IMR-90 (cell line): ENCODE measurements around the gene CTBP1. TPM values are rescaled to one million over a fixed set of nuclear protein-coding genes. Genes with fewer than 3 reads are reported as not detected.

ENCODE experiments used
- ATAC-seq: fragments of 200-7000 bp; cut with Tn5 transposase; 2 replicates; pipeline ENCODE4 v1.9.1; 2020; ENCODE audit warnings: low read depth, mild to moderate bottlenecking, moderate library complexity
- BruUV-seq: library from RNA; stranded (reverse); fragments of 400-500 nt; replicated peaks from 2 replicates; lab custom pipeline; 2021; lab: Mats Ljungman, UMichigan
- CTCF ChIA-PET: fragments of 300-600 bp; formaldehyde crosslinking; extraction: SDS; loops from one replicate; lab custom pipeline; 2021; ENCODE audit warnings: antibody characterized with exemption; lab: Yijun Ruan, JAX
- POLR2A ChIA-PET: fragments of 300-600 bp; sonication (Branson Sonifier 250); formaldehyde crosslinking; loops from one replicate; lab custom pipeline; 2022; ENCODE audit warnings: antibody characterized with exemption; ENCODE audit not compliant: unreplicated experiment; lab: Charles Lee
- DNase-seq: peaks from one replicate; pipeline ENCODE4 v3.0.0; 2013
- H2AFZ ChIP-seq: replicated peaks from 2 replicates; pipeline ENCODE3; 2013; ENCODE audit warnings: low read length, mild to moderate bottlenecking; ENCODE audit not compliant: poor library complexity
- H2AK5ac ChIP-seq: 2 replicates; pipeline ENCODE4 v1.6.1; 2013; ENCODE audit warnings: low read depth, low read length, inconsistent platforms
- H2AK9ac ChIP-seq: replicated peaks from 2 replicates; pipeline ENCODE3; 2013; ENCODE audit warnings: mild to moderate bottlenecking, low read depth, low read length, moderate library complexity; ENCODE audit not compliant: poor library complexity
- H2BK120ac ChIP-seq: 2 replicates; pipeline ENCODE4 v1.6.1; 2013; ENCODE audit warnings: low read depth, low read length, inconsistent platforms
- H2BK15ac ChIP-seq: 3 replicates; pipeline ENCODE4 v1.6.1; 2013; ENCODE audit warnings: low read depth, low read length, inconsistent platforms
- H2BK20ac ChIP-seq: 2 replicates; pipeline ENCODE4 v1.6.1; 2013; ENCODE audit warnings: low read depth, mild to moderate bottlenecking, inconsistent platforms, low read length, moderate library complexity
- H2BK5ac ChIP-seq: 2 replicates; pipeline ENCODE4 v1.6.1; 2013; ENCODE audit warnings: mild to moderate bottlenecking, low read depth, low read length, inconsistent platforms; ENCODE audit not compliant: poor library complexity, severe bottlenecking
- H3K14ac ChIP-seq: replicated peaks from 2 replicates; pipeline ENCODE4 v1.6.1; 2013; ENCODE audit warnings: low read depth, low read length, inconsistent platforms
- H3K18ac ChIP-seq: 2 replicates; pipeline ENCODE4 v1.6.1; 2013; ENCODE audit warnings: low read depth, low read length, control low read depth
- H3K23ac ChIP-seq: 2 replicates; pipeline ENCODE4 v1.6.1; 2013; ENCODE audit warnings: low read depth, low read length, inconsistent platforms
- H3K27ac ChIP-seq: 2 replicates; pipeline ENCODE4 v1.5.1; 2013; ENCODE audit warnings: mild to moderate bottlenecking, control low read depth, low read length; ENCODE audit not compliant: insufficient read depth
- H3K27me3 ChIP-seq: 2 replicates; pipeline ENCODE4 v1.6.1; 2013; ENCODE audit warnings: low read length; ENCODE audit not compliant: control insufficient read depth, insufficient read depth
- H3K36me3 ChIP-seq: 2 replicates; pipeline ENCODE4 v1.6.1; 2013; ENCODE audit warnings: low read length, mixed read lengths; ENCODE audit not compliant: control insufficient read depth, insufficient read depth
- H3K4ac ChIP-seq: 2 replicates; pipeline ENCODE4 v1.6.1; 2013; ENCODE audit warnings: low read depth, low read length, inconsistent platforms
- H3K4me1 ChIP-seq: 2 replicates; pipeline ENCODE4 v1.6.1; 2013; ENCODE audit warnings: low read length, mixed read lengths; ENCODE audit not compliant: control insufficient read depth, insufficient read depth
- H3K4me2 ChIP-seq: 2 replicates; pipeline ENCODE4 v1.6.1; 2013; ENCODE audit warnings: low read depth, mild to moderate bottlenecking, control low read depth, low read length, moderate library complexity
- H3K4me3 ChIP-seq: 2 replicates; pipeline ENCODE4 v1.5.1; 2013; ENCODE audit warnings: low read depth, mild to moderate bottlenecking, control low read depth, low read length, moderate library complexity; ENCODE audit not compliant: insufficient read depth
- H3K56ac ChIP-seq: 2 replicates; pipeline ENCODE4 v1.6.1; 2013; ENCODE audit warnings: low read length, inconsistent platforms; ENCODE audit not compliant: insufficient read depth; ENCODE audit errors: extremely low read depth
- H3K79me1 ChIP-seq, 2 experiments: 2 replicates each; pipeline ENCODE4 v1.6.1; 2013; ENCODE audit warnings: low read length in 2 of 2, inconsistent platforms in 1 of 2, low read depth in 1 of 2
- H3K9ac ChIP-seq: 2 replicates; pipeline ENCODE4 v1.6.1; 2013; ENCODE audit warnings: low read depth, low read length, control low read depth
- H3K9me1 ChIP-seq: 2 replicates; pipeline ENCODE4 v1.6.1; 2013; ENCODE audit warnings: low read length, inconsistent platforms; ENCODE audit not compliant: insufficient read depth
- H3K9me3 ChIP-seq: 2 replicates; pipeline ENCODE4 v1.6.1; 2013; ENCODE audit warnings: low read length; ENCODE audit not compliant: control insufficient read depth, insufficient read depth
- H4K20me1 ChIP-seq: 2 replicates; pipeline ENCODE4 v1.6.1; 2013; ENCODE audit warnings: low read length, inconsistent platforms; ENCODE audit not compliant: insufficient read depth
- H4K5ac ChIP-seq: 2 replicates; pipeline ENCODE4 v1.6.1; 2013; ENCODE audit warnings: mild to moderate bottlenecking, low read depth, low read length, control low read depth
- H4K8ac ChIP-seq, 2 experiments: 2 replicates each; pipeline ENCODE4 v1.6.1; 2013; ENCODE audit warnings: low read depth in 2 of 2, low read length in 2 of 2, control low read depth in 1 of 2, inconsistent platforms in 1 of 2
- H4K91ac ChIP-seq: 2 replicates; pipeline ENCODE4 v1.6.1; 2013; ENCODE audit warnings: low read depth, low read length, inconsistent platforms; ENCODE audit not compliant: insufficient read depth
- BHLHE40 ChIP-seq: fragments of 150-350 bp; IDR thresholded peaks from 2 replicates; pipeline ENCODE4 v1.6.1; 2016; ENCODE audit warnings: mild to moderate bottlenecking, low read depth, low read length
- CEBPB ChIP-seq: IDR thresholded peaks from 2 replicates; pipeline ENCODE4 v1.6.1; 2012; ENCODE audit warnings: low read depth, low read length, improper control_type of control experiment
- CHD1 ChIP-seq: IDR thresholded peaks from 2 replicates; pipeline ENCODE4 v1.6.1; 2012; ENCODE audit warnings: low read depth, low read length, improper control_type of control experiment
- ELK1 ChIP-seq: fragments of 150-350 bp; IDR thresholded peaks from 2 replicates; pipeline ENCODE4 v1.6.1; 2016; ENCODE audit warnings: low read depth, mild to moderate bottlenecking, low read length, moderate library complexity, borderline replicate concordance
- FOS ChIP-seq: fragments of 150-350 bp; IDR thresholded peaks from 2 replicates; pipeline ENCODE4 v1.6.1; 2016; ENCODE audit warnings: low read depth, low read length
- MAFK ChIP-seq: IDR thresholded peaks from 2 replicates; pipeline ENCODE4 v1.6.1; 2012; ENCODE audit warnings: low read depth, low read length, improper control_type of control experiment
- MAZ ChIP-seq: IDR thresholded peaks from 2 replicates; pipeline ENCODE4 v1.6.1; 2012; ENCODE audit warnings: low read depth, mild to moderate bottlenecking, low read length, improper control_type of control experiment, moderate library complexity, borderline replicate concordance
- MXI1 ChIP-seq: IDR thresholded peaks from 2 replicates; pipeline ENCODE4 v1.6.1; 2012; ENCODE audit warnings: low read depth, mild to moderate bottlenecking, low read length, moderate library complexity, borderline replicate concordance
- NFE2L2 ChIP-seq: fragments of 150-350 bp; IDR thresholded peaks from 2 replicates; pipeline ENCODE4 v1.6.1; 2016; ENCODE audit warnings: low read depth, mild to moderate bottlenecking, low read length
- POLR2A ChIP-seq: IDR thresholded peaks from 2 replicates; pipeline ENCODE4 v1.6.1; 2012; ENCODE audit warnings: mild to moderate bottlenecking, low read depth, low read length
- RAD21 ChIP-seq: IDR thresholded peaks from 2 replicates; pipeline ENCODE4 v1.6.1; 2012; ENCODE audit warnings: low read length, improper control_type of control experiment
- RCOR1 ChIP-seq: IDR thresholded peaks from 2 replicates; pipeline ENCODE4 v1.6.1; 2012; ENCODE audit warnings: mild to moderate bottlenecking, low read length, improper control_type of control experiment; ENCODE audit not compliant: insufficient replicate concordance
- RFX5 ChIP-seq: IDR thresholded peaks from 2 replicates; pipeline ENCODE4 v1.8.0; 2012; ENCODE audit warnings: low read depth, mild to moderate bottlenecking, low read length, moderate library complexity
- WGBS, 2 experiments: methylation state at CpG; one replicate each; pipeline versions ENCODE4 v1.1.5 to v1.1.7; 2013; ENCODE audit warnings: missing lambda C conversion rate in 2 of 2; ENCODE audit not compliant: insufficient read length in 1 of 2; ENCODE audit errors: extremely low coverage in 2 of 2; 5-methylcytosine and 5-hydroxymethylcytosine counted together
- dilution Hi-C: fragments of 300-500 bp; cut with HindIII; formaldehyde crosslinking; loops from one replicate; pipeline ENCODE4 v1.14.3; 2018; ENCODE audit warnings: low sequenced_read_pairs; ENCODE audit not compliant: unreplicated experiment
- in situ Hi-C: fragments of 300-500 bp; cut with MboI; formaldehyde crosslinking; loops from 3 replicates; pipeline ENCODE4 v1.14.3; 2019; ENCODE audit warnings: low sequenced_read_pairs, inconsistent platforms, mixed read lengths
- intact Hi-C: fragments of 100-400 bp; cut with micrococcal nuclease; formaldehyde crosslinking; loops from 2 replicates; pipeline ENCODE4 v1.10.0; 2022
- polyA plus RNA-seq, 3 experiments: library from polyadenylated mRNA; depleted of rRNA; stranded (reverse); fragments of >200 nt; gene quantifications; 2 replicates each; pipeline ENCODE4 v1.2.3, GENCODE V29; 2012; ENCODE audit warnings: low replicate concordance in 1 of 3
- total RNA-seq: library from RNA; depleted of rRNA; stranded (reverse); fragments of >200 nt; gene quantifications from 2 replicates; pipeline ENCODE4 v1.2.3, GENCODE V29; 2012
- TF ChIP-seq, protein P1 (sequence below): fragments of 150-350 bp; IDR thresholded peaks from 2 replicates; pipeline ENCODE4 v1.6.1; 2017; ENCODE audit warnings: mild to moderate bottlenecking, antibody characterized with exemption, low read length, low read depth

Gene CTBP1
- total and polyA plus RNA-seq, 2 of the 4 experiments (the other 2 are of a cell fraction): 147 to 212 TPM

DNA sequence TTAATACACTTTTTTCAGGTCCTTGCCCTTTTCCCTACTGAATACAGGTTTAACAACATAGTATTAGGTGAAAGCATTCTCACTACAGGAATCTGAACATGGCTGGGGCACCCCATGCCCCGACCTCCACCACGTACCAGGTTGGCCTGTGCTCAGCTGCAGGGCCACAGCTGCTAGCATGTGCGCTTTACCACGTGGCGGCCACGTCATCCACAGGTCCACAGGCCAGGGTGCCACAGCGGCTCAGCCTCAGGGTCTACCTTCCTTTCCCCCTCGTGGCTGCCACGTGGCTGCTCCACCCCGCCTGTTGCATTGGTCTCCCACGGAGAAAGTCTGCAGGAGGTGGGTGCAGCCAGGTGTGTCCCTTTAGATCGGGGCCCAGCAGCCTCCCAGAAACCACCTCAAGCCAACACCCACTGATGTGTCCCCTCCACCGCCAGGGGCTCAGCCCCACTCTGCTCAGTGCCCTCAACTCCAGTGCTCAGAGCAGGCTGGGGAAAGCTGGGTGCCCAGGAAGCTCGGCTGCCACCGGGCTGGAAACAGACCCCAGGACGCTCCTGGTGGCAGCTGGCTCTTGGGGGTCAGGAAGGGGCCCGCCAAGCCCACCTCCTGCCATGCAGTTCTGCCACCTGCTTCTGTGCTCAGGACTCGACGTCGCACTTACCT is 17.8 kb downstream of the CTBP1 start (continued):
- TF ChIP-seq CEBPB: no peak

GRCh38 chr4:1230316-1230715 is 18.6 kb downstream of the CTBP1 start:
- peaks cover 57% of the 10 kb centered on the region for H4K20me1 ChIP-seq
- H3K9me3 ChIP-seq: no peaks in the 10 kb centered on the region
- H3K36me3 ChIP-seq: peaks cover 87% of the 10 kb centered on the region
- no peak overlapping the region for H4K5ac ChIP-seq
- no peak overlapping the region for H4K91ac ChIP-seq
- no peak overlapping the region for H2BK5ac ChIP-seq
- no peak overlapping the region for H2AK9ac ChIP-seq
- dilution Hi-C loops: no loop called here
- WGBS, 2 experiments: 98% methylated on average over 20 of the region's 22 CpGs; no CpG with 5 or more reads in 1 of the 2 experiments
- H2BK20ac ChIP-seq: no peak overlapping the region
- no peak overlapping the region for H3K4me3 ChIP-seq
- peaks cover 12% of the 10 kb centered on the region for H3K4me1 ChIP-seq
- ChIA-PET POLR2A (no interaction called here), CTCF (no interaction called here)
- ATAC-seq (no peak), DNase-seq (no peak)
- H3K18ac ChIP-seq: no peak overlapping the region
- intact Hi-C loops: no loop called here
- no peak overlapping the region for H4K8ac ChIP-seq
- H3K4ac ChIP-seq: no peak overlapping the region
- no peak overlapping the region for H3K4me2 ChIP-seq
- no peak overlapping the region for H3K56ac ChIP-seq
- in situ Hi-C loops: no loop called here
- BruUV-seq: no TSS peak
- H3K79me1 ChIP-seq: peaks cover 13 to 72% of the 10 kb centered on the region in 2 experiments
- H3K27me3 ChIP-seq: no peaks in the 10 kb centered on the region
- no peak overlapping the region for H3K14ac ChIP-seq
- no peak overlapping the region for H2BK120ac ChIP-seq
- H3K9ac ChIP-seq: no peak overlapping the region
- no peak overlapping the region for H2AK5ac ChIP-seq
- H3K27ac ChIP-seq: no peak overlapping the region
- H3K9me1 ChIP-seq: peaks cover 11% of the 10 kb centered on the region; the same call in 1 of the 2 replicates
- H2BK15ac ChIP-seq: no peak overlapping the region
- H2AFZ ChIP-seq: no peak overlapping the region
- H3K23ac ChIP-seq: no peak overlapping the region
- TF ChIP-seq MXI1 (no peak), NFE2L2 (no peak), ELK1 (no peak), BHLHE40 (no peak), CEBPB (no peak), RAD21 (no peak), RFX5 (no peak), POLR2A (no peak), FOS (no peak), RCOR1 (no peak), MAFK (no peak), CHD1 (no peak), MAZ (no peak)
- TF ChIP-seq, protein P1, sequence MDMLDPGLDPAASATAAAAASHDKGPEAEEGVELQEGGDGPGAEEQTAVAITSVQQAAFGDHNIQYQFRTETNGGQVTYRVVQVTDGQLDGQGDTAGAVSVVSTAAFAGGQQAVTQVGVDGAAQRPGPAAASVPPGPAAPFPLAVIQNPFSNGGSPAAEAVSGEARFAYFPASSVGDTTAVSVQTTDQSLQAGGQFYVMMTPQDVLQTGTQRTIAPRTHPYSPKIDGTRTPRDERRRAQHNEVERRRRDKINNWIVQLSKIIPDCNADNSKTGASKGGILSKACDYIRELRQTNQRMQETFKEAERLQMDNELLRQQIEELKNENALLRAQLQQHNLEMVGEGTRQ: no peak
